Measurements from ENCODE around the gene NTRK1.
A peak's percentile ranks its signal among the peaks of the same experiment; 100 is the strongest.

Gene NTRK1

DNA sequence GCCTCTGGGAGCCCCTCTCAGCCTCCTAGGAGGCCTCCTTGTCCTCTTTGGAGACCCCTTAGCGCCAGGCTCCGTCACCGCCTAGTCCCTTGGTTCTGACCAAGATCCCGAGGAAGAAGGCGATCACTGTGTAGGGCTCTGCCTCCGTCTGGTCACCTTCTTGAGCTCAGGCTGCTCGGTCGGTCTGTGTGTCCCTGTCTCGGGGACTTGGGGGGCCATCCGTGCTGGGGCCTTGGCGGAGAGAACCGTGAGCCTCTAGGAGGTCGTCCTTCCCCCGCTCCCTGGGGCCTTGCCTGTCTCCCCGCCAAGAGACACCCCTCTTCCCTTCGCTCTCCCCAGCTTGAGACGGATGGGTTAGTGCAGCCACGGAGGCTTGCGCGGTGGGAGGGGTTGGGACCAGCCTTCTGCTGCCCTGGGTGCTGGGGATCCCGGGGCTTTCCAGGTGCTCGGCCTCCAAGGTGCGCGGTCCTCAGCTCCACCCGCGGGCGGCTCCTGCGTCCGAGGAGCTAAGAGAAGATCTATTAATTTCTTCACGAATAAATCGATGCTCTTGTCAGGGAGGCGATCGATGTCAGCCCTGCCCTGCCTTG lies 1.0 kb upstream of the NTRK1 start:
- Mint-ChIP-seq H3K27me3 (peaks cover 75% of the 10 kb centered on the region), H3K4me1 (peaks cover 57% of the 10 kb centered on the region), H3K4me3 (peak overlapping the region; percentile 75 to 83), H3K27ac (peak overlapping the region in 1 of 2 donors; percentile 21), H3K9me3 (no peaks in the 10 kb centered on the region)
- DNase-seq (no peak), ATAC-seq (peak; percentile 29)

DNA sequence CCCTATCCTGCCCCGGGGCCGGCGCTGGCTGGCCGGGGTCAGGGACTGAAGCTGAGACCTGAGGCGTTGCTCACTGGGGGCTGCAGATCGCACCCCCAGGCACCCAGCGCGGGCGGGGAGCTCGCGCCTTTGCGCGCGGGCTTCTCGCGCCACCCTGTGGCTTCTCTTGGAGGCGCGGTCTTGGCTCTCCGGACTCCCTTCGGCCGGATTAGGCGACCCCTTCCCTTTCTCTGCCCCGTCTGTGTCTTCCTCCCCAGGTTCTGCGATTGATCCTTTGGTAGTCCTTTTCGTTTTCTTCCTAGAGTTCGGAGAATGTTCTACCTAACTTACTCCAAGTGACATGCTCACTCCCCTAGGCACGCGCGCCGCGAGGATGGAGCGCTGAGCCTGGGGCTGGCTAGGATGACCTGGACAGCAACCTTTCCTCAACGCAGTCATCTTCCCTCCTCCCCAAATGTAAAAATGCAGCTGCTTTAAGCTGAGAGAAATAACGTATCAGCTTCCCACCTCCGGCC lies 495 bp upstream of the NTRK1 start:
- no peak overlapping the region for H3K27ac Mint-ChIP-seq

DNA sequence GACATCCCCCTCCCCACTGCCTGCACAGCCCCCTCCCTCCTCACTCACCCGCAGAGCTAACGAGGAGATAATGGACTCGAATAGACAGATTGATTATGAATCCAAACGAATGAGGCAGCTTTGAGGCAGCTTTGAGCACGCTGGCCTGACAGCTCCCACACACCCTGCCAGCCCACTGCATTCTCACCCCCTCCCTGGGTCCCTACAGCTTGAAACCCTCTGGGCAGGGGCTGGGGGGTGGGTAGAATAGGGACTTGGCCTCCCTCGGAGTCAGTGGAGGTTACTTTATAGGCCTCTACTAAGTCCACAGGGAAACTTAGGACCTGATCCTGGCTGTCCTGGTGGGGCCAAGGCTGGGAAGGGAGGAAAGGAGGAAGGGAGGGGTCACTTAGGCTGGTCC lies 1.9 kb downstream of the NTRK1 start:
- DNase-seq = no peak
- Mint-ChIP-seq H3K9me3 (no peaks in the 10 kb centered on the region), H3K4me3 (peak overlapping the region in 1 of 2 donors; percentile 43), H3K4me1 (peaks cover 86% of the 10 kb centered on the region), H3K27ac (no peak overlapping the region), H3K27me3 (peaks cover 74% of the 10 kb centered on the region)
- ATAC-seq = no peak

More for the DNA sequence above, 495 bp upstream of the NTRK1 start:
- Mint-ChIP-seq H3K27me3 (peaks cover 81% of the 10 kb centered on the region), H3K9me3 (no peaks in the 10 kb centered on the region), H3K4me3 (peak overlapping the region; percentile 75 to 83), H3K4me1 (peaks cover 62% of the 10 kb centered on the region)
- DNase-seq (peak; percentile 64 to 68), ATAC-seq (peak; percentile 68)

DNA sequence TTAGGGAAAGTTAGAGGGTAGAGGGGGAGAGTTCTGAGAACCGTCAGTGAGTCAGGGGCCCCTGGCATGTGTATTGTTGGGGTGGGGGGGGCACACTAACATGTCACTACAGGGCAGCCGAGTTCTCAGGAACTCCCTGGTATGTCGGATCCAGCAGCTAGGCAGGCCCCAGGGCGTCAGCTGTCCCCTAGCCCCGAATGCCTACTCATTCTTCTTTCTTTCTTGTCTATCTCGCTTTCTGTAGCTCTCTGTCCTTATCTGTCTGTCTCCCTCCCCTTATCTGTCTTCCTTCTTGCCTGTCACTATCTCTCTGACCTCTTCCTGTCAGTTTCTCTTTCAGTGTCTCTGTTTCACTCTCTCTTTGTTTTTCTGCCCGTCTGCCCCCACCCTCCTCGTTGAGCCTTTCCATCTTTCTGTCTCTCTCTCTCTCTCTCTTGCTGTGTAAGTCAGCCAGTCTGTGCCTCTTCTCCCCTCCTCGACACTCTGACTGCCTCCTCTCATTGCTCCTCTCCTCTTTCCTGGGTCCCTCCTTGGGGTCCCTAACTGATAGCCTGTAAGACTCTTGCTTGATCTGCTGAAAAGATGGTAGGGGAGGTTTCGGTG lies 2.4 kb downstream of the NTRK1 start:
- H3K9me3 Mint-ChIP-seq = no peaks in the 10 kb centered on the region

DNA sequence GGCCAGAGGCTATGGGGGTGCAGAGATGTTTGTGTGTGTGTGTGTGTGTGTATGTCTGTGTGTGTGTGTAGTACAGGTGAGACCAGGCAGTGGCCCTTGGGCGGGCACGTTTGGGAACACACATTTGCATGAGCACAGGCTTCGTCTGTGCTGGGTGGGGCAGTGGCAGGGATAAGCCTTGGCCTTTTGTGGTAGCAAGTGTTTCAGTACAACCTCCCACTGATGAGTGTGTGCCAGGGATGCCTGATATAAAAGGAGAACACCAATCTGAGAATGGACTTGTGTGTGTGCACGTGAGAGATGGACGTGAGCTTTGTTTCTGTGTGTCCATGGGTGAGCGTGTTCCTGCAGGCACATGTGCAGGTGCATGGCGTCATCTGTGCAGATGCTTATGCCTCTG lies 3.0 kb downstream of the NTRK1 start:
- ATAC-seq = no peak
- H3K27me3 Mint-ChIP-seq = peaks cover 71% of the 10 kb centered on the region
- H3K4me3 Mint-ChIP-seq = peak overlapping the region; percentile 23 to 60
- H3K9me3 Mint-ChIP-seq = no peaks in the 10 kb centered on the region
- no peak for DNase-seq
- peak overlapping the region in 1 of 2 donors; percentile 62 for H3K27ac Mint-ChIP-seq
- H3K4me1 Mint-ChIP-seq = peaks cover 89% of the 10 kb centered on the region

More for the DNA sequence above, 2.4 kb downstream of the NTRK1 start:
- Mint-ChIP-seq H3K4me3 (peak overlapping the region; percentile 23 to 60), H3K27me3 (peaks cover 73% of the 10 kb centered on the region), H3K27ac (peak overlapping the region in 1 of 2 donors; percentile 62), H3K4me1 (peaks cover 91% of the 10 kb centered on the region)
- no peak for ATAC-seq
- DNase-seq = no peak

DNA sequence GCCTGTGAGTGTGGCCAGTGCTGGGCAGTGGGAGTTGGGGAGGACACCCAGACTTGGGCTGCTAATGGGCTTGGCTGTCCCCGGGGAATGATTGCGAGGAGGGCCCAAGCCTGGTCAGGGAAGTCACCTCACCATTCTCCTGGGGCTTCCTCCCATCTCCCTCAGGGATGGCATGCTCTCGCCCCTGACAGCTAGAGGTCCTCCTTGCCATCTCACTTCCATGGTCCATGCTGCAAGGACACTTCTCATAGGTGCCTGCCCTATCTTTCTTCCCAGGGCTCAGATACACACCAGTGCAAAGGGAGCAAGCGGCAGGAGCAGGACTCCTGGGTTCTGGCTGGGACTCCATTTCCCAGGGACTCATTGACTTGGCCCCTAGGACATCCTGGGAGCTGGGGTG lies 4.1 kb downstream of the NTRK1 start:
- H3K27me3 Mint-ChIP-seq = peaks cover 70% of the 10 kb centered on the region
- H3K27ac Mint-ChIP-seq = no peak overlapping the region
- peaks cover 84% of the 10 kb centered on the region for H3K4me1 Mint-ChIP-seq

GRCh38 chr1:156865258-156865657 lies 4.6 kb downstream of the NTRK1 start:
- Mint-ChIP-seq H3K27ac (peak overlapping the region; percentile 28 to 66), H3K4me1 (peaks cover 84% of the 10 kb centered on the region), H3K9me3 (no peaks in the 10 kb centered on the region), H3K4me3 (peak overlapping the region in 1 of 2 donors; percentile 69), H3K27me3 (peaks cover 70% of the 10 kb centered on the region)
- DNase-seq (no peak), ATAC-seq (no peak)

More for the DNA sequence above, 4.1 kb downstream of the NTRK1 start:
- DNase-seq (no peak), ATAC-seq (no peak)
- no peaks in the 10 kb centered on the region for H3K9me3 Mint-ChIP-seq
- no peak overlapping the region for H3K4me3 Mint-ChIP-seq

DNA sequence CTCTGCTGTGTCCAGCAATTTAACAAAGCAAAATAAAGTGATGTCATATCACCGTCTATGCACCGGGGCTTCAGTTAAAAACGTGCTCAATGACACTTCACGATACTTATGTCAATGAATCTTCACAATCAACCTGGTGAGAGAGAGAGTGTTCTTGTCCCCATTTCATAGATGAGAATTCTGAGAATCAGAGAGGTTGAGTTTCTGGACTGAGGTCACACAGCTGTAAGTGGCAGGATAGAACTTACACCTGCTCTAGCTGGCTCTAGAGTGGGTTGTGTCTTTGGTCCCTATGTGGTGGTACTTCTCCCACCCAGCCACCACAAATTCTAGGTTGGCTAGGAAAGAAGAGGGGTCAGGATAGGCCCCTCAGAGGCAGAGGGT lies 5.2 kb downstream of the NTRK1 start:
- Mint-ChIP-seq H3K27me3 (peaks cover 67% of the 10 kb centered on the region), H3K4me3 (peak overlapping the region; percentile 6 to 69), H3K4me1 (peaks cover 84% of the 10 kb centered on the region), H3K27ac (peak overlapping the region in 1 of 2 donors; percentile 66), H3K9me3 (no peaks in the 10 kb centered on the region)
- no peak for DNase-seq
- peak; percentile 18 for ATAC-seq

DNA sequence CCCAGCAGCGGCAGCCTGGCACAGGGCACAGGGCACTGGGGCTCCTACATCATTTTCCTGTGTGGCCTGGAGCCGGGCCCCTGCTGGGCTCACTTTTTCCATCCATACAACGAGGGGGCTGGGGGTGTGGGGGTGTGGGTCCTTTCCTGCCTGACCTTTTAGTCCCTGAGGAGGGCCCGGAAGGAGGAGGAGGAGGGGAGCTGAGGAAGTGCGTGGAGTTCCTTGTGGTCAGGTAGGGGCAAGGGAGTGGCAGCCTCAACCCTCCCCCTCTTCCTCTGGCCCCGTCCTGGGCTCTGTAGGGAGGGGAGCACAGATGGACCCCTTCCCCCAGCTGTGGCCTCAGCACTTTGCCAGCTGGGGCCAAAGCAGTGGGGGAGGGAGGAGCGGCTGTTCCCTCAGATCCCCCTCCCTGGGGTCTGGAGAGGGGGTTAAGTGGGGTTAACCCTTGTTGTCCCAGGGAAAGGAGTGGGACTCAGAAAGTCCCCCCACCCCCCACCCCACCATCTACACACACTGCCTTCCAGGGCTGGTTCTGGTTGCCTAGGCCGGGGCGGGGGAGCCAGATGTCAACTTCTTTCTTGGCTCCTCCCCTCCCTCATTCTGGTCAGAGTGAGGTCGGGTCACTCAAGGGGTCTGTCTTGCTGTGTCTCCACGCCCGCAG lies 5.7 kb downstream of the NTRK1 start:
- DNase-seq = peak in 1 of 2 donors; percentile 24
- Mint-ChIP-seq H3K9me3 (no peaks in the 10 kb centered on the region), H3K4me3 (peak overlapping the region; percentile 6 to 69), H3K27ac (peak overlapping the region in 1 of 2 donors; percentile 66), H3K4me1 (peaks cover 80% of the 10 kb centered on the region), H3K27me3 (peaks cover 65% of the 10 kb centered on the region)
- ATAC-seq = peak; percentile 55

GRCh38 chr1:156868341-156868740 lies 7.7 kb downstream of the NTRK1 start:
- DNase-seq (no peak), ATAC-seq (no peak)
- Mint-ChIP-seq H3K9me3 (no peaks in the 10 kb centered on the region), H3K27ac (no peak overlapping the region), H3K27me3 (peaks cover 45% of the 10 kb centered on the region), H3K4me1 (peaks cover 61% of the 10 kb centered on the region), H3K4me3 (no peak overlapping the region)

DNA sequence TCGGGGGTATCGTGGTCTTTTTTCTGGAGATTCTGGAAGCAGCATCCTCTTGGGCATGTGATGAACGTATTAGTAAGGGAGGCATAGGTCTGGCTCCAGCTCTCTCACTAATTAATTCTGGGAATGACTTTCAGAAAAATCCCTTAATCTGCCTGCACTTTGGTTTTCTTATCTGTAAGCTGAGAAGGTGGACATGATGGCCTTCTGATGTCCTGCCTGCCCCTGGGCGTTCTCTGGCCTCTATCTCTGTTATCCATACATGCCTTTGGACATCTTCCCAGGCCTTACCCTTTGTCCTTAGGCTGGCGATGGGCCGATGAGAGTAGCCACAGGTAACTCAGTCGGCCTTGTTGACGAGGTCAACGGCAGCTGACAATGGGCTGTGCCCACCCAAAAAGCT lies 8.8 kb downstream of the NTRK1 start:
- Mint-ChIP-seq H3K27me3 (peaks cover 43% of the 10 kb centered on the region), H3K4me3 (no peak overlapping the region), H3K9me3 (no peaks in the 10 kb centered on the region), H3K4me1 (peaks cover 50% of the 10 kb centered on the region), H3K27ac (no peak overlapping the region)
- ATAC-seq (no peak), DNase-seq (no peak)

GRCh38 chr1:156873659-156874058 lies 13.0 kb downstream of the NTRK1 start:
- DNase-seq = no peak
- Mint-ChIP-seq H3K4me3 (no peak overlapping the region), H3K4me1 (peaks cover 12% of the 10 kb centered on the region), H3K27ac (no peak overlapping the region), H3K9me3 (no peaks in the 10 kb centered on the region), H3K27me3 (peaks cover 46% of the 10 kb centered on the region)
- ATAC-seq = no peak

- Mint-ChIP-seq H3K4me1 (peaks cover 12% of the 10 kb centered on the region), H3K9me3 (no peaks in the 10 kb centered on the region), H3K27me3 (peaks cover 44% of the 10 kb centered on the region), H3K27ac (peak overlapping the region in 1 of 2 donors; percentile 13), H3K4me3 (no peak overlapping the region)
- ATAC-seq = no peak
- no peak for DNase-seq
Measured at GRCh38 chr1:156874142-156874541, 13.5 kb downstream of the NTRK1 start.

DNA sequence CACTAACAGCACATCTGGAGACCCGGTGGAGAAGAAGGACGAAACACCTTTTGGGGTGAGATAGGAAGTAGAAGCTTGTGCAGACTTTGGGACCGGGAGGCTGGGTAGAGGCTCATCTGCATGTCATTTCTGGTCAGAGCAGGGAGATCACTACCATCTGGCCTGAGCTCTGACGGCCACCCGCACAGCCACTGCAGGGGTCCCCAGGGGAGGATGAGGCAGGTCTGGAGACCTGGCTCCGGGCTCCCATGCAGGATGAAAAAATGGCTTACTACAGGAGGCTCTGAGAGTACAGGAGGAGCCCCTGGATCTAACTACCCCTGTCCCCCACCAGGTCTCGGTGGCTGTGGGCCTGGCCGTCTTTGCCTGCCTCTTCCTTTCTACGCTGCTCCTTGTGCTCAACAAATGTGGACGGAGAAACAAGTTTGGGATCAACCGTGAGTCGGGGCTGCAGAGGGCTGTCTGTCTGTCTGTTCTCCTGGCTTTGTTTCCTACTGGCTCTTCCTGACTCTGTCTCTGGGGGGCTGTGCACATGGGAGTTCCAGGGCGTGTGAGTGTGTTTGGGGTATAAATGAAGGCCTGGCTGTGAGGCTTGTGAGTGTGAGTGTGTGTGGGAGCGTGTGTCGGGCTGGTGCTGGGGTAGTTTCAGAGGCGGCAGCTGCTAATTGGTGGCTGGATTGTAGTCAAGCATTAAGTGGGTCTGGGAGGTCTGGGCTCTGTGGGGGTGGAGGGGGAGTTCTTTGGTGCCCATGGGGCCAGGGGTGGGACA lies 14.1 kb downstream of the NTRK1 start:
- peaks cover 8% of the 10 kb centered on the region for H3K4me1 Mint-ChIP-seq
- H3K4me3 Mint-ChIP-seq = no peak overlapping the region
- DNase-seq = no peak
- H3K27me3 Mint-ChIP-seq = peaks cover 38% of the 10 kb centered on the region
- no peak for ATAC-seq
- H3K9me3 Mint-ChIP-seq = no peaks in the 10 kb centered on the region
- peak overlapping the region in 1 of 2 donors; percentile 13 for H3K27ac Mint-ChIP-seq

GRCh38 chr1:156875341-156875615 lies 14.6 kb downstream of the NTRK1 start:
- DNase-seq = no peak
- Mint-ChIP-seq H3K4me3 (no peak overlapping the region), H3K27me3 (peaks cover 37% of the 10 kb centered on the region), H3K9me3 (no peaks in the 10 kb centered on the region), H3K4me1 (peaks cover 3% of the 10 kb centered on the region), H3K27ac (no peak overlapping the region)
- no peak for ATAC-seq

Data from stimulated activated naive CD8-positive, alpha-beta T cell treated with anti-CD3 and anti-CD28 coated beads, Interleukin-15, amount 100 ng/mL, for 72 hours (primary cell).